Measurements from ENCODE around the gene OR5K3. TPM values are rescaled to one million over a fixed set of nuclear protein-coding genes. Genes with fewer than 3 reads are reported as not detected.

OR5K3 gene, protein sequence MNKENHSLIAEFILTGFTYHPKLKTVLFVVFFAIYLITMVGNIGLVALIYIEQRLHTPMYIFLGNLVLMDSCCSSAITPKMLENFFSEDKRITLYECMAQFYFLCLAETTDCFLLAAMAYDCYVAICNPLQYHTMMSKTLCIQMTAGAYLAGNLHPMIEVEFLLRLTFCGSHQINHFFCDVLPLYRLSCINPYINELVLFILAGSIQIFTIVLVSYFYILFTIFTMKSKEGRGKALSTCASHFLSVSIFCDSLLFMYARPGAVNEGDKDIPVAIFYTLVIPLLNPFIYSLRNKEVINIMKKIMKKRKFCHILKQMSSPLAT
- total RNA-seq: not detected

DNA sequence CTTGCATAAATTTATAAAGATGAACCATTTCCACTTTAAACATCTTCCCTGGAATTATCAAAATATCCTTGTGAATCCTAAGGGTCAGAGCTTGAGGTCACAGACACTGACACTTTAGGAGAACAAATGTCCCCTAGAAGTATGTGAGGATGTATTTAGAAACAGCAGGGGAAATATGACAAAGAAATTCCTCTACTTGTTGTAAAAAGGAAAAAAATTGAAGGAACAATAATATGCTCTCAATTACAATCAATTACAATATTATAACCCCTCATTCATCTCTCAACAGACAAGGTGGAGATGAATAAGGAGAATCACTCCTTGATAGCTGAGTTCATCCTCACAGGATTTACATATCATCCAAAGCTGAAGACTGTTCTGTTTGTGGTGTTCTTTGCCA lies at the start of gene OR5K3:
Gene OR5K3 (plus strand): TSS at position 301 of the 400 bp plus-strand sequence. CDS start 0 bp downstream, at position 301.
- Histone ChIP-seq H3K4me1 (no peaks in the 10 kb centered on the region), H3K4me3 (no peak within 1 kb of the TSS), H3K27me3 (no peaks in the 10 kb centered on the region), H3K27ac (no peak within 1 kb of the TSS), H3K9me3 (no peaks in the 10 kb centered on the region), H3K36me3 (no peaks in the 10 kb centered on the region)
- DNase-seq: no peak
- no peak for ATAC-seq (ENCODE audit: low FRiP score in 2 of 2)
- TF ChIP-seq EP300 (IDR thresholded peaks at IDR 0.05) (no peak), POLR2A (IDR thresholded peaks at IDR 0.05) (no peak), POLR2AphosphoS5 (IDR thresholded peaks at IDR 0.05) (no peak)
- TF ChIP-seq, protein P1, sequence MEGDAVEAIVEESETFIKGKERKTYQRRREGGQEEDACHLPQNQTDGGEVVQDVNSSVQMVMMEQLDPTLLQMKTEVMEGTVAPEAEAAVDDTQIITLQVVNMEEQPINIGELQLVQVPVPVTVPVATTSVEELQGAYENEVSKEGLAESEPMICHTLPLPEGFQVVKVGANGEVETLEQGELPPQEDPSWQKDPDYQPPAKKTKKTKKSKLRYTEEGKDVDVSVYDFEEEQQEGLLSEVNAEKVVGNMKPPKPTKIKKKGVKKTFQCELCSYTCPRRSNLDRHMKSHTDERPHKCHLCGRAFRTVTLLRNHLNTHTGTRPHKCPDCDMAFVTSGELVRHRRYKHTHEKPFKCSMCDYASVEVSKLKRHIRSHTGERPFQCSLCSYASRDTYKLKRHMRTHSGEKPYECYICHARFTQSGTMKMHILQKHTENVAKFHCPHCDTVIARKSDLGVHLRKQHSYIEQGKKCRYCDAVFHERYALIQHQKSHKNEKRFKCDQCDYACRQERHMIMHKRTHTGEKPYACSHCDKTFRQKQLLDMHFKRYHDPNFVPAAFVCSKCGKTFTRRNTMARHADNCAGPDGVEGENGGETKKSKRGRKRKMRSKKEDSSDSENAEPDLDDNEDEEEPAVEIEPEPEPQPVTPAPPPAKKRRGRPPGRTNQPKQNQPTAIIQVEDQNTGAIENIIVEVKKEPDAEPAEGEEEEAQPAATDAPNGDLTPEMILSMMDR (IDR thresholded peaks at IDR 0.05): no peak

DNA sequence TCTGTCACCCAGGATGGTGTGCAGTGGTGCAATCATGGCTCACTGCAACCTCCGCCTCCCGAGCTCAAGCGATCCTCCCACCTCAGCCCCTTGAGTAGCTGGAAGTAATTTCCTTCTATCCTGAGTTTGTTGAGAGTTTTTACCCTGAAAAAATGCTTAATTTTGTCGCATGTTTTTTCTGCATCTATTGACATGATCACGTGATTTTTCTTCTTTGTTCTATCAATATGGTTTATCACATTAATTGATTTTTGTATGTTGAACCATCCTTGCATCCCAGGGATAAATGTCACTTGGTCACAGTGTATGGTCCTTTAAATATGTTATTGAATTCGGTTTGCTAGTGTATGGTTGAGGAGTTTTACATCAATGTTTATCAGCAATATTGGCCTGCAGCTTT lies 48.7 kb upstream of the OR5K3 start:
- Histone ChIP-seq H3K4me3 (no peak overlapping the region), H3K9me3 (no peaks in the 10 kb centered on the region), H3K4me1 (no peaks in the 10 kb centered on the region), H3K36me3 (no peaks in the 10 kb centered on the region), H3K27ac (no peak overlapping the region), H3K27me3 (no peaks in the 10 kb centered on the region)
- DNase-seq: no peak
- no peak for ATAC-seq (ENCODE audit: low FRiP score in 2 of 2)
- WGBS, 2 donors: 88 to 94% methylated on average over 6 of the region's 6 CpGs
- no peak for TF ChIP-seq EP300 (IDR thresholded peaks at IDR 0.05)
- TF ChIP-seq, protein P1 (IDR thresholded peaks at IDR 0.05): no peak
- TF ChIP-seq POLR2A (IDR thresholded peaks at IDR 0.05): no peak
- TF ChIP-seq POLR2AphosphoS5 (IDR thresholded peaks at IDR 0.05): no peak

DNA sequence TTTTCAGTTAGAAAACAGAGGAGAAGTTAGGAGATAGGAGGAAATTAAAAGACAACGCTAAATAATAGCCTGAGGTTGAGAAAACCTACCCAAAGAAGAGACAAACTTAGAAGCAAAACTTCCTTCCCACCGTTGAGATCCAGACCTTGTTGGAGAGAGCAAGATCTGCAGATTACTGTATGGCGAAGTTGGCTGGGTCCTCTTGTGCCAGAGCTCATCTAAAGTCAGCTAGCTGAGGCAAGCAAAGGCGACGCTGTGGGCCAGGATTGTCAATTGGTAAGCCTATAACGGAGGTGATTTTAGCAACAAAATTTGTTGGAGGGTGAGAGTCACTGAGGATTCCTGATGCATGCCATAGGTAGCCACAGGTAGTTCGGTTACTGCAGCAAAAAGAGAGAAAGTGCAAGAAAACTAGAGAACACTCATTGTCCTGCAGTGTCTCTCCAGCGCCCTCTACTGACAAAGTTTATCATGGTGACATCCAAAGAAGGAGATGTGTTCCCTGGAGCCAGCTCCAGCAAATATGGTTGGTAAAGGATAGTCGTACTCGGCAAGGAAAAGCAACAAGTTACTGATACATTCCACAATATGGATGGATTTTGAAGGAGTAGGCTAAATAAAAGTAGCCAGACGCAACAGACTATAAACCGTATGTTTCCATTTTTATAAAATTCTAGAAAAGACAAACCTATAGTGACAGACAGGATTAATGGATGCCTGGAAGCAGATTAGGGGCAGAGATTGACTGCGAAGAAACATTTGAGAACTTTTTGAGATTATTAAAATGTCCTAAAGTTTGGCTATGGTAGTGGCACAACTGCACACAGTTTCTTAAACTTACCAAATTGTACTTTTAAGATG lies 46.6 kb upstream of the OR5K3 start:
- H3K27ac ChIP-seq: no peak overlapping the region
- ATAC-seq (ENCODE audit: low FRiP score in 2 of 2) (no peak), DNase-seq (no peak)
- no peaks in the 10 kb centered on the region for H3K27me3 ChIP-seq
- H3K9me3 ChIP-seq: no peaks in the 10 kb centered on the region
- no peaks in the 10 kb centered on the region for H3K36me3 ChIP-seq
- WGBS, 2 donors: 59 to 62% methylated on average over 13 of the region's 13 CpGs
- no peak for TF ChIP-seq POLR2AphosphoS5 (IDR thresholded peaks at IDR 0.05)
- TF ChIP-seq, protein P1 (IDR thresholded peaks at IDR 0.05): peak in 3 of 6 experiments; percentile 37 to 53 (median 40)
- no peaks in the 10 kb centered on the region for H3K4me1 ChIP-seq
- no peak overlapping the region for H3K4me3 ChIP-seq

DNA sequence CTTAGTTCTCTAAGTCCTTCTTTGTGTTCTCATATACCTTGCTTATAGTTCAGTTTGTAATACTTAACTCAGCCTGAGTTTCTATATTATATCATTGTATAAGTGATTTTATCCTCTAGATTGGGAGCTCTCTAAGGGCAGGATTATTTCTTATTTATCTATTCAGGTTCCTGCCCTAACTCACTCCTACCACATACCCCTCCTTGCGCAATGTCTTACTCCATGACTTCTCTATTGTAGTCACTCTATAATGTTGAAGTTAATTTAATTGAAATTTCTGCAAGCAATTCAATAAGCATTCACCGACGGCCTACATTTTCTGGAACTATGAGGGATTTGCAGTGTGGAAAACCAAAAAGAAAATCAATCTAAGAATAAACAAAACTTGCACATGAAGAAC lies 40.4 kb upstream of the OR5K3 start:
- Histone ChIP-seq H3K9me3 (no peaks in the 10 kb centered on the region), H3K27me3 (no peaks in the 10 kb centered on the region), H3K4me1 (no peaks in the 10 kb centered on the region), H3K36me3 (no peaks in the 10 kb centered on the region), H3K4me3 (no peak overlapping the region), H3K27ac (no peak overlapping the region)
- TF ChIP-seq, protein P1 (IDR thresholded peaks at IDR 0.05): no peak
- TF ChIP-seq POLR2AphosphoS5 (IDR thresholded peaks at IDR 0.05): no peak
- TF ChIP-seq POLR2A (IDR thresholded peaks at IDR 0.05): no peak
- no peak for TF ChIP-seq EP300 (IDR thresholded peaks at IDR 0.05)
- DNase-seq (no peak), ATAC-seq (ENCODE audit: low FRiP score in 2 of 2) (no peak)
- 95% methylated on average over 3 of the region's 3 CpGs for WGBS, 2 donors

All from upper lobe of left lung (tissue), 6 donors.